Measurements from ENCODE around the gene DAB2.

DNA sequence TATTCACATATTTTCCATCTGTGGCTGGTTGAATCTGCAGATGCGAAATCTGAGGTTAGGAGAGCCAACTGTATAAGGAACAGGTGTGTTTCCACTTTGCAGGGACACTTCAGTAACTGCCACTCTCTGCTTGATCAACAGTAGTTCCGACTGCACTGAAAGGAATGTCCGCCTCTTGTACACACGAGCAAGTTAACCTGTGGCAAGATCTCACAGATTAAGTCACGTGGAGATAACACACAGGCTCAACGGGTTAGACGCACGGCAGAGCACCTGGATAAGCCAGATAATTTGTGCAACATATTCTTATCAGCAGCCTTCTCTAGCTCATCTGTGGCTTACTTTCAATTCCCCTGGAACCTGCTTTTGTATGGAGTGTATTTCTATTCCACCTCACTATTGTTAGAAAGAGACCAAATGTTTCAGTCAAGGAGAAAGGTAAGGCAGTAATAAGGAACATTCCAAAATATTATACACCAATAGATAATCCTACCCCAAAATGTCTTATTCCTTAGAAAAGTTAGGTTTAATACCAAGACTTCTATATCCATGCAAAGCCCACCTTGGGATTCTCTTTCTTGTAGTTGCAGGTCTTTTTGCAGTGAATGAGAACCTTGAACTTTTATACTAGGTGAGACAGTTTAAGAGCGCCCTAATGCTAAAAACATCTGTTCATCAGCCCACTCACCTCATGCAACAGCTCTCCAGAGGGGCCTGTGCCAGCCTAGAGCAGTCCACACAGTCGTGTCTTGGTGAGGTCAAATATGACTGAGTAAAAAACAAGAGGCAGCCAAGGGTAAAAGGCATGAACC is 54.0 kb downstream of the DAB2 start:
- TF ChIP-seq, protein P1, sequence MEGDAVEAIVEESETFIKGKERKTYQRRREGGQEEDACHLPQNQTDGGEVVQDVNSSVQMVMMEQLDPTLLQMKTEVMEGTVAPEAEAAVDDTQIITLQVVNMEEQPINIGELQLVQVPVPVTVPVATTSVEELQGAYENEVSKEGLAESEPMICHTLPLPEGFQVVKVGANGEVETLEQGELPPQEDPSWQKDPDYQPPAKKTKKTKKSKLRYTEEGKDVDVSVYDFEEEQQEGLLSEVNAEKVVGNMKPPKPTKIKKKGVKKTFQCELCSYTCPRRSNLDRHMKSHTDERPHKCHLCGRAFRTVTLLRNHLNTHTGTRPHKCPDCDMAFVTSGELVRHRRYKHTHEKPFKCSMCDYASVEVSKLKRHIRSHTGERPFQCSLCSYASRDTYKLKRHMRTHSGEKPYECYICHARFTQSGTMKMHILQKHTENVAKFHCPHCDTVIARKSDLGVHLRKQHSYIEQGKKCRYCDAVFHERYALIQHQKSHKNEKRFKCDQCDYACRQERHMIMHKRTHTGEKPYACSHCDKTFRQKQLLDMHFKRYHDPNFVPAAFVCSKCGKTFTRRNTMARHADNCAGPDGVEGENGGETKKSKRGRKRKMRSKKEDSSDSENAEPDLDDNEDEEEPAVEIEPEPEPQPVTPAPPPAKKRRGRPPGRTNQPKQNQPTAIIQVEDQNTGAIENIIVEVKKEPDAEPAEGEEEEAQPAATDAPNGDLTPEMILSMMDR (conservative IDR thresholded peaks at IDR 0.05; ENCODE audit: low read depth, low read length): no peak
- no peak for TF ChIP-seq EZH2 (IDR thresholded peaks at IDR 0.05; ENCODE audit: borderline replicate concordance, low read depth, low read length, poor library complexity, severe bottlenecking)
